Lung (tissue), 12 donors: ENCODE measurements around the gene TNS3. TPM values are rescaled to one million over a fixed set of nuclear protein-coding genes. Genes with fewer than 3 reads are reported as not detected.

Experiments
- ATAC-seq: fragments of 200-7000 bp; cut with Tn5 transposase; one replicate; pipeline ENCODE4 v1.9.1; 2020; ENCODE audit warnings: moderate number of reproducible peaks; ENCODE audit not compliant: insufficient read depth, low FRiP score
- DNase-seq, 3 donors: peaks; one replicate each; pipeline ENCODE4 v3.0.0-alpha.2; 2013 to 2017
- H3K27ac ChIP-seq, 2 donors: one replicate each; pipeline ENCODE4 v1.5.1; 2013; ENCODE audit warnings: mild to moderate bottlenecking in 2 of 2, moderate library complexity in 2 of 2, control low read depth in 1 of 2, inconsistent platforms in 1 of 2, low read depth in 1 of 2, low read length in 1 of 2
- H3K27me3 ChIP-seq, 3 donors: one replicate each; pipeline ENCODE4 v1.5.1; 2013; ENCODE audit warnings: low read length in 2 of 3; ENCODE audit not compliant: control insufficient read depth in 3 of 3, insufficient read depth in 3 of 3
- H3K36me3 ChIP-seq, 4 donors: one replicate each; pipeline ENCODE4 v1.5.1; 2013; ENCODE audit warnings: low read length in 4 of 4, mild to moderate bottlenecking in 1 of 4, moderate library complexity in 1 of 4; ENCODE audit not compliant: control insufficient read depth in 4 of 4, insufficient read depth in 4 of 4
- H3K4me1 ChIP-seq, 5 donors: one replicate each; pipeline ENCODE4 v1.5.1; 2013; ENCODE audit warnings: low read length in 5 of 5, mild to moderate bottlenecking in 2 of 5, moderate library complexity in 1 of 5; ENCODE audit not compliant: control insufficient read depth in 5 of 5, insufficient read depth in 5 of 5
- H3K4me3 ChIP-seq: one replicate; pipeline ENCODE4 v1.5.1; 2013; ENCODE audit warnings: mild to moderate bottlenecking, control low read depth, moderate library complexity
- H3K9ac ChIP-seq, 2 donors: one replicate each; pipeline ENCODE4 v1.5.1; 2013; ENCODE audit warnings: low read length in 2 of 2, control low read depth in 1 of 2; ENCODE audit not compliant: insufficient read depth in 1 of 2
- H3K9me3 ChIP-seq, 4 donors: one replicate each; pipeline ENCODE4 v1.5.1; 2013; ENCODE audit warnings: low read length in 3 of 4, mild to moderate bottlenecking in 1 of 4, moderate library complexity in 1 of 4; ENCODE audit not compliant: control insufficient read depth in 4 of 4, insufficient read depth in 3 of 4
- WGBS, 2 donors: extraction: QIAGEN DNeasy Blood & Tissue Kit; methylation state at CpG; one replicate each; pipeline ENCODE4 v1.1.7; 2013; 5-methylcytosine and 5-hydroxymethylcytosine counted together
- polyA plus RNA-seq, 2 donors: library from polyadenylated mRNA; stranded (reverse); fragments of 200-250 nt; gene quantifications; one replicate each; pipeline ENCODE4 v1.2.1, GENCODE V29; 2013
- total RNA-seq, 2 donors: library from RNA; depleted of rRNA in 1 of 2; stranded (reverse); fragments of >200 nt in 1 of 2; gene quantifications; one replicate each; pipeline ENCODE4 v1.2.1, GENCODE V29; 2014 to 2021
- TF ChIP-seq, protein P1 (sequence below): IDR thresholded peaks from 2 replicates; pipeline ENCODE4 v1.5.1; 2012; ENCODE audit warnings: mild to moderate bottlenecking; ENCODE audit errors: control extremely low read depth, extremely low read depth
- donor health status: control.
- donor health status: control.
- donor health status: Bipolar disorder and iron deficiency.
- donor health status: healthy.
- donor health status: DM: yes; HTN: yes; CAD: no.

TNS3 gene
- total and polyA plus RNA-seq, 4 donors, result 23.8 to 140 (median 85.7) TPM

DNA sequence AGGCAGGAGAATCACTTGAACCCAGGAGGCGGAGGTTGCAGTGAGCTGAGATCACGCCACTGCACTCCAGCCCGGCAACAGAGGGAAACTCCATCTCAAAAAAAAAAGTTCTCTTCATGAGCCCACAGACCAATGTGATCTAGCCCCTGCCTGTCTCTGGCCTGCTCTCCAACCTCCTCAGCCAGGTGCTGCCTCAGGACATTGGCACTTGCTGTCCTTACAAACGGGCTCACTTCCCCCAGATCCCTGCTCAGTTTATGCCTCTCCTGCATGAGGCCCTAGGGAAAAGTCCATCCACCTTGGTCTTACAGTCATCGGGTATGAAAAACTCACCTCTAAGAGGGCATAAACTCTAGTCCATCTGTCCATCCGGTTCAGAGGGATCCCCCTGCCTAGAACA is 32.5 kb downstream of the TNS3 start:
- no peak overlapping the region for H3K27ac ChIP-seq
- H3K9ac ChIP-seq, result no peak overlapping the region
- ATAC-seq (no peak), DNase-seq (no peak)
- H3K4me3 ChIP-seq, result no peak overlapping the region
- peaks cover 0 to 14% (median 9%) of the 10 kb centered on the region in 5 donors for H3K4me1 ChIP-seq
- 92 to 99% methylated on average over 4 to 6 of the region's 6 CpGs for WGBS, 2 donors
- H3K27me3 ChIP-seq, result no peaks in the 10 kb centered on the region
- peaks cover 0 to 4% (median 4%) of the 10 kb centered on the region in 4 donors for H3K36me3 ChIP-seq
- TF ChIP-seq, protein P1, sequence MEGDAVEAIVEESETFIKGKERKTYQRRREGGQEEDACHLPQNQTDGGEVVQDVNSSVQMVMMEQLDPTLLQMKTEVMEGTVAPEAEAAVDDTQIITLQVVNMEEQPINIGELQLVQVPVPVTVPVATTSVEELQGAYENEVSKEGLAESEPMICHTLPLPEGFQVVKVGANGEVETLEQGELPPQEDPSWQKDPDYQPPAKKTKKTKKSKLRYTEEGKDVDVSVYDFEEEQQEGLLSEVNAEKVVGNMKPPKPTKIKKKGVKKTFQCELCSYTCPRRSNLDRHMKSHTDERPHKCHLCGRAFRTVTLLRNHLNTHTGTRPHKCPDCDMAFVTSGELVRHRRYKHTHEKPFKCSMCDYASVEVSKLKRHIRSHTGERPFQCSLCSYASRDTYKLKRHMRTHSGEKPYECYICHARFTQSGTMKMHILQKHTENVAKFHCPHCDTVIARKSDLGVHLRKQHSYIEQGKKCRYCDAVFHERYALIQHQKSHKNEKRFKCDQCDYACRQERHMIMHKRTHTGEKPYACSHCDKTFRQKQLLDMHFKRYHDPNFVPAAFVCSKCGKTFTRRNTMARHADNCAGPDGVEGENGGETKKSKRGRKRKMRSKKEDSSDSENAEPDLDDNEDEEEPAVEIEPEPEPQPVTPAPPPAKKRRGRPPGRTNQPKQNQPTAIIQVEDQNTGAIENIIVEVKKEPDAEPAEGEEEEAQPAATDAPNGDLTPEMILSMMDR, result no peak
- H3K9me3 ChIP-seq, result peaks cover 0 to 2% (median 0%) of the 10 kb centered on the region in 4 donors

DNA sequence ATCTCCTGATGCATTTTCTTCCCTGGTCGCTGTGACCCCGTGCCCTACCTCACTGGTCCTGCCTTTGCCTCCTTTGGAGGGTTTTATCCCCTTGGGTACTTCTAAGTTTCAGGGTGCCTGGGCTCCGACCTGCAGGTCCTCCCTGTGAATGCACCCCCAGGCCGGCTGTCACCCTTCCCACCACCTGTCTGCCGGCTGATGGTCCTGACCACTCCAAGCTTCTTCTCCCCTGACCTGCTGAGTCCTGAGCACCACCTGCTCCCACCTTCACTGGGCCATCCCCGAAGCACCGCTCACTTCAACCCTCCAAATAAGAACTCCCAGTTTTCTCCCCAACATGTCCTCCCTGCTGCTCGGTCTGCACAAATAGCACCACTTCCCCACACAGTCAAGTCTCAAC is 33.4 kb downstream of the TNS3 start:
- no peak for ATAC-seq
- no peak overlapping the region for H3K4me3 ChIP-seq
- TF ChIP-seq, protein P1, result no peak
- H3K36me3 ChIP-seq, result peaks cover 0 to 4% (median 4%) of the 10 kb centered on the region in 4 donors
- peaks cover 0 to 19% (median 9%) of the 10 kb centered on the region in 5 donors for H3K4me1 ChIP-seq
- H3K9ac ChIP-seq, result no peak overlapping the region
- DNase-seq, result no peak
- peaks cover 0 to 2% (median 0%) of the 10 kb centered on the region in 4 donors for H3K9me3 ChIP-seq
- no peaks in the 10 kb centered on the region for H3K27me3 ChIP-seq
- H3K27ac ChIP-seq, result no peak overlapping the region
- 94 to 99% methylated on average over 8 of the region's 8 CpGs for WGBS, 2 donors

DNA sequence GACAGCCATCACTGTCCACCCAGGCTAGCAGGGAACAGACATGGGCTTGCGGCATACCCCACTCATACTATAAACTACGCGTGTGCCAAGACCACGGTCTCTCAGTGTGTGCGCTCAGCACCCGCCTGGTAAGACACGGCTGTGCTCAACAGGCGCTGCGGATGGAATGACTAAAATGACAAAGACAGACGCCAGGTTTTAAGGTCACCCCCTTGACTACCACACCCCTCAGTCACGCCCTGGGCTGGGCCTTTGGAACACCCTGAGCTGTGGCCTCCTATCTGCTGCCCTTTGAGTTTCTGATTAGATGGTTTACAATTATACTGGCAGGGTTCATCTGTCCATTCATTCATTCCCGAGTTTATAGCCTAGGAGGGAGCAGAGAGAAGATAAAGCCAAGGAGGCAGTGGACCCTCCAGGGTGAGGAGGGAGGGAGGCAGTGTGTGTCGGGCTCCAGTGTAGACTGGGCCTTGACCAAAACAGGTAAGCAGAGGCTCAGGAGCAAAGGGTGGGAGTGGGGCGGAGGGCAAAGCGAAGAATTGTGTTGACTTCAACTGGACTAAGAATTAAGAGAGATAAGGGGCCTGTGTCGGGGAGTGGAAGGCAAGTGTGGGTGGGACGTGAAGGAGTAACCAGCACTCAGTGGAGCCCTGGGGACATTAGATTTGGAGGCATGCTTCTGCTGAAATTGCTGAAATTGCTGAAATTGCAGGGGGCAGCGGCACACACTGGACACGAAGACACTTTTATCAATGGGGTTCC is 35.0 kb downstream of the TNS3 start:
- Histone ChIP-seq H3K27ac (no peak overlapping the region), H3K4me1 (peaks cover 0 to 13% (median 5%) of the 10 kb centered on the region in 5 donors), H3K9ac (no peak overlapping the region), H3K9me3 (no peaks in the 10 kb centered on the region), H3K4me3 (no peak overlapping the region), H3K27me3 (no peaks in the 10 kb centered on the region), H3K36me3 (peaks cover 0 to 9% (median 4%) of the 10 kb centered on the region in 4 donors)
- TF ChIP-seq, protein P1, result no peak
- no peak for DNase-seq
- 86 to 87% methylated on average over 19 of the region's 19 CpGs for WGBS, 2 donors
- no peak for ATAC-seq

DNA sequence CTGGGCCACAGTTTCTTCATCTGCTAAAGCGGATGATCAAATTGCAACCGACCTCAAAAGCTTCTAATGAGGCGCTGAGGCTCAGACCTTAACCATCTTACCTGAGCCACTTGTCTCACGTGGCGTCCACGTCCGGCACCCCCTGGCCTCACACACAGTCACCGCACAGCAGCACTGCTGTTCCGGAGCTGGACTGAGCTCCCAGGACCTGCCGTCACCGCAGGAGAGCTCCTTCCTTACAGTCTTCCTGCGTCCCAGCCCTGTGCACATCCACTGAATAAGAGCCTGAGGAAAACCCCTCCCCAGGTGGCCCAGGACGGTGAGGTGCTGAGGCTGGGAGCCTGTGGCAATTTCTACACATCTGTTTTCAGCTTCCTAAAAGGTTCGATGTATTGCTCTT is 35.7 kb downstream of the TNS3 start:
- Histone ChIP-seq H3K9me3 (no peaks in the 10 kb centered on the region), H3K9ac (no peak overlapping the region), H3K27ac (no peak overlapping the region), H3K4me1 (peaks cover 0 to 8% (median 0%) of the 10 kb centered on the region in 5 donors), H3K4me3 (no peak overlapping the region), H3K36me3 (peaks cover 0 to 9% (median 4%) of the 10 kb centered on the region in 4 donors), H3K27me3 (no peaks in the 10 kb centered on the region)
- DNase-seq, result no peak
- TF ChIP-seq, protein P1, result no peak
- 92 to 96% methylated on average over 14 of the region's 14 CpGs for whole genome bisulfite sequencing, 2 donors
- no peak for ATAC-seq
